Activated B cell treated with CpG ODN at 0.5 μM for 24 hours (primary cell): Measurements from ENCODE around the gene TBC1D22B. TPM values are rescaled to one million over a fixed set of nuclear protein-coding genes. Genes with fewer than 3 reads are reported as not detected.

ENCODE experiments used
- ATAC-seq: fragments of 200-7000 bp; cut with Tn5 transposase; one replicate; pipeline ENCODE4 v1.10.0; 2021; ENCODE audit warnings: low read depth, mild to moderate bottlenecking, moderate library complexity
- CTCF ChIA-PET: fragments of 350-600 bp; sonication (Branson Sonifier 250); formaldehyde crosslinking; loops from one replicate; lab custom pipeline; 2021; ENCODE audit warnings: antibody characterized with exemption; lab: Charles Lee
- POLR2A ChIA-PET: fragments of 350-600 bp; sonication (Branson Sonifier 250); formaldehyde crosslinking; loops from one replicate; lab custom pipeline; 2021; ENCODE audit warnings: antibody characterized with exemption; lab: Charles Lee
- DNase-seq: peaks from one replicate; pipeline ENCODE4 v3.0.0; 2022
- H3K27ac Mint-ChIP-seq: one replicate; pipeline ENCODE4 v1.8.0; 2020; ENCODE audit warnings: mixed read lengths
- H3K27me3 Mint-ChIP-seq: one replicate; pipeline ENCODE4 v1.8.0; 2021; ENCODE audit warnings: mixed read lengths
- H3K36me3 Mint-ChIP-seq: one replicate; pipeline ENCODE4 v1.8.0; 2021; ENCODE audit warnings: low read depth, mixed read lengths
- H3K4me1 Mint-ChIP-seq: one replicate; pipeline ENCODE4 v1.8.0; 2021; ENCODE audit warnings: mixed read lengths
- H3K4me3 Mint-ChIP-seq: one replicate; pipeline ENCODE4 v1.8.0; 2020; ENCODE audit warnings: mild to moderate bottlenecking, mixed read lengths
- H3K9me3 Mint-ChIP-seq: one replicate; pipeline ENCODE4 v1.8.0; 2020; ENCODE audit warnings: mixed read lengths
- intact Hi-C: fragments of 100-400 bp; cut with micrococcal nuclease; formaldehyde crosslinking; loops from one replicate; pipeline ENCODE4 v1.15.1; 2024
- total RNA-seq: library from RNA; stranded (reverse); gene quantifications from 2 replicates; pipeline ENCODE4 v1.2.3, GENCODE V29; 2022
- TF ChIP-seq, protein P1 (sequence below): fragments of 200-600 bp; IDR thresholded peaks from one replicate; pipeline ENCODE4 v1.8.0; 2022; ENCODE audit warnings: antibody characterized with exemption, mild to moderate bottlenecking

Gene TBC1D22B
- total RNA-seq, 1 donor from 2014 or later: 10.7 TPM

GRCh38 chr6:37319856-37320480 lies 62.4 kb downstream of the TBC1D22B start:
- no peaks in the 10 kb centered on the region for H3K4me1 Mint-ChIP-seq
- H3K27ac Mint-ChIP-seq: no peak overlapping the region
- no peak overlapping the region for H3K4me3 Mint-ChIP-seq
- ChIA-PET CTCF (no interaction called here), POLR2A (interaction anchor here (0.7 kb wide), 1 partner anchor 17 kb away, joined by 3 read pairs; no protein-coding TSS in a partner anchor)
- no peak for ATAC-seq
- peaks cover 29% of the 10 kb centered on the region for H3K36me3 Mint-ChIP-seq
- H3K27me3 Mint-ChIP-seq: no peaks in the 10 kb centered on the region
- no peaks in the 10 kb centered on the region for H3K9me3 Mint-ChIP-seq
- intact Hi-C loops: loop anchor here (10.0 kb wide), 1 partner anchor 1255 kb away; no protein-coding TSS in a partner anchor
- TF ChIP-seq, protein P1, sequence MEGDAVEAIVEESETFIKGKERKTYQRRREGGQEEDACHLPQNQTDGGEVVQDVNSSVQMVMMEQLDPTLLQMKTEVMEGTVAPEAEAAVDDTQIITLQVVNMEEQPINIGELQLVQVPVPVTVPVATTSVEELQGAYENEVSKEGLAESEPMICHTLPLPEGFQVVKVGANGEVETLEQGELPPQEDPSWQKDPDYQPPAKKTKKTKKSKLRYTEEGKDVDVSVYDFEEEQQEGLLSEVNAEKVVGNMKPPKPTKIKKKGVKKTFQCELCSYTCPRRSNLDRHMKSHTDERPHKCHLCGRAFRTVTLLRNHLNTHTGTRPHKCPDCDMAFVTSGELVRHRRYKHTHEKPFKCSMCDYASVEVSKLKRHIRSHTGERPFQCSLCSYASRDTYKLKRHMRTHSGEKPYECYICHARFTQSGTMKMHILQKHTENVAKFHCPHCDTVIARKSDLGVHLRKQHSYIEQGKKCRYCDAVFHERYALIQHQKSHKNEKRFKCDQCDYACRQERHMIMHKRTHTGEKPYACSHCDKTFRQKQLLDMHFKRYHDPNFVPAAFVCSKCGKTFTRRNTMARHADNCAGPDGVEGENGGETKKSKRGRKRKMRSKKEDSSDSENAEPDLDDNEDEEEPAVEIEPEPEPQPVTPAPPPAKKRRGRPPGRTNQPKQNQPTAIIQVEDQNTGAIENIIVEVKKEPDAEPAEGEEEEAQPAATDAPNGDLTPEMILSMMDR: no peak
- DNase-seq: no peak

DNA sequence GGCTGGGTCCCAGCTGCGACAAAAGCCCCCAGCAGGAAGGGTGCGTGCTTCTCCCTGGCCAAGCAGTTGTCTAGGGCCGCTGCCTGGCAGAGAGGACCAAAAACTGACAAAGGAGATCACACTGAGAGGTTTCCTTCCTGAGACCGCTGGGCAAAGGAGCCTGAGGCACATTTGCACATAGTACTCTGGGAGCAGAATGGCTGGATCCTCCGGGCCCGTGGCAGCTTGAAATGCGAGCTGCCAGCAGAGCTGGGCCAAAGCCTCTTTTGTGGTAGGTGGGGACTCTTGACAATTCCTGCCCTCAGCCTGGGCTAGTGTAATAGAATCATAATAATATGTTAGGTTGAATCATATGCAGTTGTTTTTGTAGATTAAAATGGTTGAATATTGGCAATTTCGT lies 63.1 kb downstream of the TBC1D22B start:
- ChIA-PET CTCF (no interaction called here), POLR2A (interaction anchor here (0.7 kb wide), 1 partner anchor 18 kb away, joined by 3 read pairs; no protein-coding TSS in a partner anchor)
- no peak for ATAC-seq
- H3K27me3 Mint-ChIP-seq: no peaks in the 10 kb centered on the region
- H3K4me3 Mint-ChIP-seq: no peak overlapping the region
- no peaks in the 10 kb centered on the region for H3K9me3 Mint-ChIP-seq
- TF ChIP-seq, protein P1: no peak
- H3K27ac Mint-ChIP-seq: no peak overlapping the region
- H3K36me3 Mint-ChIP-seq: peaks cover 29% of the 10 kb centered on the region
- intact Hi-C loops: loop anchor here (10.0 kb wide), 1 partner anchor 1254 kb away; no protein-coding TSS in a partner anchor
- DNase-seq: no peak
- H3K4me1 Mint-ChIP-seq: no peaks in the 10 kb centered on the region

DNA sequence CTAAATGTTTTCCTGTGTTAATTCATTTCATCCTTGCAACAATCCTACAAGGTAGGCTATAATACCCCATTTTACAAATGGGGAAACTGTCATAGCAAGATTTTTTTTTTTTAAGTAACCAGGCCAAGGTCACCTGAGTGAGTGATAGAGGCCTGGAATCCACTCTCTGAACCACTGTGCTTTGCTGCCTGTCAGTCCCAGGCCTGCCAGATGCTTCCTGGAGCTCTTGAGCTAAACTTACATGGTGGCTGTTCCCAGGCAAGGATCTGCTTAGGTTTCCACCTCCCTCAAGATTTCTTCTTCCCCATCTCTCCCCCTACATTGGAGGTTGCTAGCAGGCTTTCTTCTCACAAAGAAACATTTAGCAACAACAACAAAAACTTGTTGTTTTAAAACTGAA lies 63.5 kb downstream of the TBC1D22B start:
- H3K36me3 Mint-ChIP-seq: peaks cover 29% of the 10 kb centered on the region
- POLR2A ChIA-PET: interaction anchor here (0.7 kb wide), 1 partner anchor 19 kb away, joined by 3 read pairs; no protein-coding TSS in a partner anchor
- ATAC-seq: no peak
- H3K27me3 Mint-ChIP-seq: no peaks in the 10 kb centered on the region
- intact Hi-C loops: loop anchor here (10.0 kb wide), 1 partner anchor 1254 kb away; no protein-coding TSS in a partner anchor
- no peak overlapping the region for H3K27ac Mint-ChIP-seq
- TF ChIP-seq, protein P1: no peak
- no peaks in the 10 kb centered on the region for H3K9me3 Mint-ChIP-seq
- CTCF ChIA-PET: no interaction called here
- H3K4me1 Mint-ChIP-seq: peaks cover 2% of the 10 kb centered on the region
- no peak for DNase-seq
- no peak overlapping the region for H3K4me3 Mint-ChIP-seq

GRCh38 chr6:37321516-37322415 lies 64.2 kb downstream of the TBC1D22B start:
- TF ChIP-seq, protein P1: no peak
- no peak overlapping the region for H3K4me3 Mint-ChIP-seq
- H3K9me3 Mint-ChIP-seq: no peaks in the 10 kb centered on the region
- intact Hi-C loops: loop anchor here (10.0 kb wide), 1 partner anchor 1253 kb away; no protein-coding TSS in a partner anchor
- no peaks in the 10 kb centered on the region for H3K27me3 Mint-ChIP-seq
- no peak for DNase-seq
- no peak overlapping the region for H3K27ac Mint-ChIP-seq
- no peak for ATAC-seq
- ChIA-PET POLR2A (no interaction called here), CTCF (no interaction called here)
- peaks cover 29% of the 10 kb centered on the region for H3K36me3 Mint-ChIP-seq
- peaks cover 2% of the 10 kb centered on the region for H3K4me1 Mint-ChIP-seq
